ENCODE results near the gene FBXL14.

Gene FBXL14

DNA sequence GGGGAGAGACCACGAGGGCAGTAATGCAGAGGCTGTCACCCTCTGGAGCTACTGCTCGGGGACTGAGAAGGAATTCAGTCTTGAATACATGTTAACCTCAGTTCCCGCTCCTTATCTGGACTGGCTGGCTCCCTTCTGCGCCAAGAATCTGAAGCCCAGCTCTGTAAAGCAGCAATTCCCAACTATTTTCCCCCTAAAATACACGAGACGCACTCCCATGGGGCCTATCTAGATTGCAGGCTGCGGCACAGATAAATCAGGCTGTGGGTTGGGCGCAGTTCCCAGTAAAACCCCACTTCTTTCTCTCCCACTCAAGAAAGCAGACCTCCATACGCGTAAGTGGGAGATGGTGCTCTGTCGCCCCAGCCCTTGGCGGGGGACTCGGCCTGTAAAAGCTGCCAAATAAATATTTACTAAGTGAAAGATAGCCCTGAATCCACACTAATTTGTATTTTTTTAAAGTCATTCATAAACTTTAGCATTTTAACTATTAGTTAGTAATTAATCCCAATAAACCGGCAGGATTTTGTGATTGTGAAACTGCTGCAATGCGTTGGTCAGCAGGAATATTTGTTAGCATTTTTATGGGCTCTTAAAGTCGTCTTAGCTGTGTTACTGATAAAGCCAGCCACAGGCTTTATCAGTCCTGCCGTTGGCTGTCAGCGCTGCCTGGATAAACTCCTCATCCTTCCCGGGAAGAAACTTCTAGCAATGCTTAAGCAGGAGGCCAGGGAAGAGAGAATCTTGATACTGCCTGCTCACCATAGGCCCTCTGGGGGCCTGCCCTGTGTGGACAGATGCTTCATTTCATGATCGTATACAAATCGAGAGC, 17.8 kb downstream of the FBXL14 start (continued):
- TF ChIP-seq, protein P1, sequence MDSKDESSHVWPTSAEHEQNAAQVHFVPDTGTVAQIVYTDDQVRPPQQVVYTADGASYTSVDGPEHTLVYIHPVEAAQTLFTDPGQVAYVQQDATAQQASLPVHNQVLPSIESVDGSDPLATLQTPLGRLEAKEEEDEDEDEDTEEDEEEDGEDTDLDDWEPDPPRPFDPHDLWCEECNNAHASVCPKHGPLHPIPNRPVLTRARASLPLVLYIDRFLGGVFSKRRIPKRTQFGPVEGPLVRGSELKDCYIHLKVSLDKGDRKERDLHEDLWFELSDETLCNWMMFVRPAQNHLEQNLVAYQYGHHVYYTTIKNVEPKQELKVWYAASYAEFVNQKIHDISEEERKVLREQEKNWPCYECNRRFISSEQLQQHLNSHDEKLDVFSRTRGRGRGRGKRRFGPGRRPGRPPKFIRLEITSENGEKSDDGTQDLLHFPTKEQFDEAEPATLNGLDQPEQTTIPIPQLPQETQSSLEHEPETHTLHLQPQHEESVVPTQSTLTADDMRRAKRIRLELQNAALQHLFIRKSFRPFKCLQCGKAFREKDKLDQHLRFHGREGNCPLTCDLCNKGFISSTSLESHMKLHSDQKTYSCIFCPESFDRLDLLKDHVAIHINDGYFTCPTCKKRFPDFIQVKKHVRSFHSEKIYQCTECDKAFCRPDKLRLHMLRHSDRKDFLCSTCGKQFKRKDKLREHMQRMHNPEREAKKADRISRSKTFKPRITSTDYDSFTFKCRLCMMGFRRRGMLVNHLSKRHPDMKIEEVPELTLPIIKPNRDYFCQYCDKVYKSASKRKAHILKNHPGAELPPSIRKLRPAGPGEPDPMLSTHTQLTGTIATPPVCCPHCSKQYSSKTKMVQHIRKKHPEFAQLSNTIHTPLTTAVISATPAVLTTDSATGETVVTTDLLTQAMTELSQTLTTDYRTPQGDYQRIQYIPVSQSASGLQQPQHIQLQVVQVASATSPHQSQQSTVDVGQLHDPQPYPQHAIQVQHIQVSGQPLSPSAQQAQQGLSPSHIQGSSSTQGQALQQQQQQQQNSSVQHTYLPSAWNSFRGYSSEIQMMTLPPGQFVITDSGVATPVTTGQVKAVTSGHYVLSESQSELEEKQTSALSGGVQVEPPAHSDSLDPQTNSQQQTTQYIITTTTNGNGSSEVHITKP (tag by site-specific recombination; IDR thresholded peaks at IDR 0.05) = peak; percentile 21
- TF ChIP-seq SP2 (tag by site-specific recombination; IDR thresholded peaks at IDR 0.05) (no peak), ZNF707 (tag by site-specific recombination; IDR thresholded peaks at IDR 0.05) (no peak), ZNF366 (tag by site-specific recombination; conservative IDR thresholded peaks at IDR 0.05) (peak; percentile 46), ZNF24 (tag by site-specific recombination; IDR thresholded peaks at IDR 0.05) (0 out of 2 replicates have a peak, but pooled peaks have one; percentile 58), OSR2 (tag by site-specific recombination; IDR thresholded peaks at IDR 0.05) (peak; percentile 49), ZNF341 (tag by site-specific recombination; IDR thresholded peaks at IDR 0.05; ENCODE audit: low read depth) (peak; percentile 69), ZIC2 (tag by site-specific recombination; IDR thresholded peaks at IDR 0.05) (peak; percentile 6; the same call in 1 of the 2 replicates), ZBTB8A (tag by site-specific recombination; IDR thresholded peaks at IDR 0.05) (peak; percentile 86), ZNF549 (tag by site-specific recombination; IDR thresholded peaks at IDR 0.05) (peak; percentile 88), ZXDB (tag by site-specific recombination; IDR thresholded peaks at IDR 0.05) (peak; percentile 80), ZNF114 (tag by site-specific recombination; IDR thresholded peaks at IDR 0.05) (no peak), GFI1B (tag by site-specific recombination; IDR thresholded peaks at IDR 0.05) (peak; percentile 73), GLI2 (tag by site-specific recombination; IDR thresholded peaks at IDR 0.05; ENCODE audit: borderline replicate concordance, low read depth) (peak; percentile 3; the same call in 1 of the 2 replicates), ZNF2 (tag by site-specific recombination; IDR thresholded peaks at IDR 0.05) (peak; percentile 60; the same call in 1 of the 2 replicates), KLF16 (tag by site-specific recombination; IDR thresholded peaks at IDR 0.05) (0 out of 2 replicates have a peak, but pooled peaks have one; percentile 16), ZSCAN16 (tag by site-specific recombination; IDR thresholded peaks at IDR 0.05) (no peak), ZSCAN30 (tag by site-specific recombination; IDR thresholded peaks at IDR 0.05) (peak; percentile 89), KLF10 (tag by site-specific recombination; IDR thresholded peaks at IDR 0.05) (peak; percentile 37; the same call in 1 of the 2 replicates), ZNF596 (tag by site-specific recombination; IDR thresholded peaks at IDR 0.05) (peak; percentile 66)
- TF ChIP-seq, protein P2, sequence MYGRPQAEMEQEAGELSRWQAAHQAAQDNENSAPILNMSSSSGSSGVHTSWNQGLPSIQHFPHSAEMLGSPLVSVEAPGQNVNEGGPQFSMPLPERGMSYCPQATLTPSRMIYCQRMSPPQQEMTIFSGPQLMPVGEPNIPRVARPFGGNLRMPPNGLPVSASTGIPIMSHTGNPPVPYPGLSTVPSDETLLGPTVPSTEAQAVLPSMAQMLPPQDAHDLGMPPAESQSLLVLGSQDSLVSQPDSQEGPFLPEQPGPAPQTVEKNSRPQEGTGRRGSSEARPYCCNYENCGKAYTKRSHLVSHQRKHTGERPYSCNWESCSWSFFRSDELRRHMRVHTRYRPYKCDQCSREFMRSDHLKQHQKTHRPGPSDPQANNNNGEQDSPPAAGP (tag by site-specific recombination; IDR thresholded peaks at IDR 0.05) = no peak
- TF ChIP-seq, protein P3, sequence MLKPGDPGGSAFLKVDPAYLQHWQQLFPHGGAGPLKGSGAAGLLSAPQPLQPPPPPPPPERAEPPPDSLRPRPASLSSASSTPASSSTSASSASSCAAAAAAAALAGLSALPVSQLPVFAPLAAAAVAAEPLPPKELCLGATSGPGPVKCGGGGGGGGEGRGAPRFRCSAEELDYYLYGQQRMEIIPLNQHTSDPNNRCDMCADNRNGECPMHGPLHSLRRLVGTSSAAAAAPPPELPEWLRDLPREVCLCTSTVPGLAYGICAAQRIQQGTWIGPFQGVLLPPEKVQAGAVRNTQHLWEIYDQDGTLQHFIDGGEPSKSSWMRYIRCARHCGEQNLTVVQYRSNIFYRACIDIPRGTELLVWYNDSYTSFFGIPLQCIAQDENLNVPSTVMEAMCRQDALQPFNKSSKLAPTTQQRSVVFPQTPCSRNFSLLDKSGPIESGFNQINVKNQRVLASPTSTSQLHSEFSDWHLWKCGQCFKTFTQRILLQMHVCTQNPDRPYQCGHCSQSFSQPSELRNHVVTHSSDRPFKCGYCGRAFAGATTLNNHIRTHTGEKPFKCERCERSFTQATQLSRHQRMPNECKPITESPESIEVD (tag by site-specific recombination; IDR thresholded peaks at IDR 0.05) = peak; percentile 83
- TF ChIP-seq, protein P4, sequence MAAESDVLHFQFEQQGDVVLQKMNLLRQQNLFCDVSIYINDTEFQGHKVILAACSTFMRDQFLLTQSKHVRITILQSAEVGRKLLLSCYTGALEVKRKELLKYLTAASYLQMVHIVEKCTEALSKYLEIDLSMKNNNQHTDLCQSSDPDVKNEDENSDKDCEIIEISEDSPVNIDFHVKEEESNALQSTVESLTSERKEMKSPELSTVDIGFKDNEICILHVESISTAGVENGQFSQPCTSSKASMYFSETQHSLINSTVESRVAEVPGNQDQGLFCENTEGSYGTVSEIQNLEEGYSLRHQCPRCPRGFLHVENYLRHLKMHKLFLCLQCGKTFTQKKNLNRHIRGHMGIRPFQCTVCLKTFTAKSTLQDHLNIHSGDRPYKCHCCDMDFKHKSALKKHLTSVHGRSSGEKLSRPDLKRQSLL (tag by site-specific recombination; IDR thresholded peaks at IDR 0.05) = peak; percentile 60; the same call in 1 of the 2 replicates
- TF ChIP-seq, protein P5, sequence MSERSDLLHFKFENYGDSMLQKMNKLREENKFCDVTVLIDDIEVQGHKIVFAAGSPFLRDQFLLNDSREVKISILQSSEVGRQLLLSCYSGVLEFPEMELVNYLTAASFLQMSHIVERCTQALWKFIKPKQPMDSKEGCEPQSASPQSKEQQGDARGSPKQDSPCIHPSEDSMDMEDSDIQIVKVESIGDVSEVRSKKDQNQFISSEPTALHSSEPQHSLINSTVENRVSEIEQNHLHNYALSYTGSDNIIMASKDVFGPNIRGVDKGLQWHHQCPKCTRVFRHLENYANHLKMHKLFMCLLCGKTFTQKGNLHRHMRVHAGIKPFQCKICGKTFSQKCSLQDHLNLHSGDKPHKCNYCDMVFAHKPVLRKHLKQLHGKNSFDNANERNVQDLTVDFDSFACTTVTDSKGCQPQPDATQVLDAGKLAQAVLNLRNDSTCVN (tag by site-specific recombination; optimal IDR thresholded peaks at IDR 0.05) = no peak
- TF ChIP-seq, protein P6, sequence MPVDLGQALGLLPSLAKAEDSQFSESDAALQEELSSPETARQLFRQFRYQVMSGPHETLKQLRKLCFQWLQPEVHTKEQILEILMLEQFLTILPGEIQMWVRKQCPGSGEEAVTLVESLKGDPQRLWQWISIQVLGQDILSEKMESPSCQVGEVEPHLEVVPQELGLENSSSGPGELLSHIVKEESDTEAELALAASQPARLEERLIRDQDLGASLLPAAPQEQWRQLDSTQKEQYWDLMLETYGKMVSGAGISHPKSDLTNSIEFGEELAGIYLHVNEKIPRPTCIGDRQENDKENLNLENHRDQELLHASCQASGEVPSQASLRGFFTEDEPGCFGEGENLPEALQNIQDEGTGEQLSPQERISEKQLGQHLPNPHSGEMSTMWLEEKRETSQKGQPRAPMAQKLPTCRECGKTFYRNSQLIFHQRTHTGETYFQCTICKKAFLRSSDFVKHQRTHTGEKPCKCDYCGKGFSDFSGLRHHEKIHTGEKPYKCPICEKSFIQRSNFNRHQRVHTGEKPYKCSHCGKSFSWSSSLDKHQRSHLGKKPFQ (tag by site-specific recombination; IDR thresholded peaks at IDR 0.05) = peak; percentile 60; the same call in 1 of the 2 replicates
- TF ChIP-seq, protein P7, sequence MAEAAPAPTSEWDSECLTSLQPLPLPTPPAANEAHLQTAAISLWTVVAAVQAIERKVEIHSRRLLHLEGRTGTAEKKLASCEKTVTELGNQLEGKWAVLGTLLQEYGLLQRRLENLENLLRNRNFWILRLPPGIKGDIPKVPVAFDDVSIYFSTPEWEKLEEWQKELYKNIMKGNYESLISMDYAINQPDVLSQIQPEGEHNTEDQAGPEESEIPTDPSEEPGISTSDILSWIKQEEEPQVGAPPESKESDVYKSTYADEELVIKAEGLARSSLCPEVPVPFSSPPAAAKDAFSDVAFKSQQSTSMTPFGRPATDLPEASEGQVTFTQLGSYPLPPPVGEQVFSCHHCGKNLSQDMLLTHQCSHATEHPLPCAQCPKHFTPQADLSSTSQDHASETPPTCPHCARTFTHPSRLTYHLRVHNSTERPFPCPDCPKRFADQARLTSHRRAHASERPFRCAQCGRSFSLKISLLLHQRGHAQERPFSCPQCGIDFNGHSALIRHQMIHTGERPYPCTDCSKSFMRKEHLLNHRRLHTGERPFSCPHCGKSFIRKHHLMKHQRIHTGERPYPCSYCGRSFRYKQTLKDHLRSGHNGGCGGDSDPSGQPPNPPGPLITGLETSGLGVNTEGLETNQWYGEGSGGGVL (tag by site-specific recombination; IDR thresholded peaks at IDR 0.05) = peak; percentile 82
